Measurements from ENCODE around the gene CIAO3.

CIAO3 gene

GRCh38 chr16:732332-732731 lies 8.5 kb downstream of the CIAO3 start:
- Histone ChIP-seq H3K9me3 (ENCODE audit: control insufficient read depth, insufficient read depth, low read depth, low read length) (no peaks in the 10 kb centered on the region), H3K36me3 (ENCODE audit: control insufficient read depth in 2 of 2, insufficient read depth in 1 of 2, low read length in 2 of 2) (peaks cover 3 to 62% of the 10 kb centered on the region in 2 experiments; a peak in 2 of 3 replicates), H3K4me1 (ENCODE audit: control insufficient read depth, insufficient read depth, low read length) (peaks cover 1% of the 10 kb centered on the region; the same call in 1 of the 2 replicates), H3K4me3 (ENCODE audit: low read depth, low read length) (no peak overlapping the region), H3K27ac (ENCODE audit: extremely low read depth, low read depth, low read length) (no peak overlapping the region)
- ChIA-PET POLR2A (interaction anchor here (1.0 to 1.7 kb wide), 2 partner anchors 8 to 11 kb away, joined by 4 read pairs; partner anchors contain the start of genes ANTKMT and CIAO3), CTCF (interaction anchor here (1.0 to 1.6 kb wide), 5 partner anchors 8 to 20 kb away, joined by 3 to 6 read pairs (median 5); partner anchors contain the start of genes ANTKMT and CIAO3)
- TF ChIP-seq ZNF157 (tag by site-specific recombination; IDR thresholded peaks at IDR 0.05) (no peak), ZFP3 (tag by site-specific recombination; IDR thresholded peaks at IDR 0.05; ENCODE audit: low read depth) (no peak), SALL2 (tag by site-specific recombination; IDR thresholded peaks at IDR 0.05; ENCODE audit: borderline replicate concordance) (no peak), ZNF155 (tag by site-specific recombination; IDR thresholded peaks at IDR 0.05) (no peak), BCL11B (tag by site-specific recombination; IDR thresholded peaks at IDR 0.05; ENCODE audit: low read depth) (peak; percentile 27; the same call in 1 of the 2 replicates), MYNN (tag by site-specific recombination; IDR thresholded peaks at IDR 0.05; ENCODE audit: borderline replicate concordance) (no peak), SP7 (tag by site-specific recombination; IDR thresholded peaks at IDR 0.05) (no peak)

GRCh38 chr16:730666-731509 lies 9.9 kb downstream of the CIAO3 start:
- POLR2A ChIA-PET = interaction anchor here (0.7 to 1.7 kb wide), 4 partner anchors 10 to 11 kb away, joined by 3 to 12 read pairs (median 4); partner anchors contain the start of genes ANTKMT and CIAO3
- H3K36me3 ChIP-seq (ENCODE audit: control insufficient read depth in 2 of 2, insufficient read depth in 1 of 2, low read length in 2 of 2) = peaks cover 3 to 49% of the 10 kb centered on the region in 2 experiments; a peak in 2 of 3 replicates

More at GRCh38 chr16:730666-731509, 9.9 kb downstream of the CIAO3 start:
- CTCF ChIA-PET = interaction anchor here (0.7 to 1.8 kb wide), 3 partner anchors 14 to 1682 kb away, joined by 3 to 11 read pairs (median 3); no protein-coding TSS in a partner anchor
- no peak for TF ChIP-seq GLI2 (tag by site-specific recombination; IDR thresholded peaks at IDR 0.05; ENCODE audit: borderline replicate concordance, low read depth)
- no peak for TF ChIP-seq ZNF654 (tag by site-specific recombination; IDR thresholded peaks at IDR 0.05; ENCODE audit: low read depth)
- peak; percentile 63 for TF ChIP-seq ZIC2 (tag by site-specific recombination; IDR thresholded peaks at IDR 0.05)
- no peak for TF ChIP-seq TCF7L2 (IDR thresholded peaks at IDR 0.05; ENCODE audit: borderline replicate concordance, low read depth, low read length)
- no peak for TF ChIP-seq ZNF701 (tag by site-specific recombination; IDR thresholded peaks at IDR 0.05)
- TF ChIP-seq ZNF785 (tag by site-specific recombination; IDR thresholded peaks at IDR 0.05) = no peak
- TF ChIP-seq ZNF600 (tag by site-specific recombination; IDR thresholded peaks at IDR 0.05) = 0 out of 2 replicates have a peak, but pooled peaks have one; percentile 39
- no peak for TF ChIP-seq KLF7 (tag by site-specific recombination; IDR thresholded peaks at IDR 0.05; ENCODE audit: borderline replicate concordance)
- no peak for TF ChIP-seq ZNF677 (tag by site-specific recombination; IDR thresholded peaks at IDR 0.05)
- no peak for TF ChIP-seq ZNF18 (tag by site-specific recombination; IDR thresholded peaks at IDR 0.05)
- TF ChIP-seq ZFP69B (tag by site-specific recombination; IDR thresholded peaks at IDR 0.05) = no peak
- no peak for TF ChIP-seq ZNF2 (tag by site-specific recombination; IDR thresholded peaks at IDR 0.05)
- TF ChIP-seq ZFP3 (tag by site-specific recombination; IDR thresholded peaks at IDR 0.05; ENCODE audit: low read depth) = no peak
- peak; percentile 89 for TF ChIP-seq GLIS1 (tag by site-specific recombination; IDR thresholded peaks at IDR 0.05)
- TF ChIP-seq ZNF544 (tag by site-specific recombination; IDR thresholded peaks at IDR 0.05) = no peak
- TF ChIP-seq ZNF335 (tag by site-specific recombination; conservative IDR thresholded peaks at IDR 0.05) = no peak
- no peak for TF ChIP-seq ZNF707 (tag by site-specific recombination; IDR thresholded peaks at IDR 0.05)
- no peak for TF ChIP-seq ZNF10 (tag by site-specific recombination; IDR thresholded peaks at IDR 0.05)
- no peak for TF ChIP-seq ZSCAN16 (tag by site-specific recombination; IDR thresholded peaks at IDR 0.05)
- TF ChIP-seq ZBTB10 (tag by site-specific recombination; IDR thresholded peaks at IDR 0.05) = no peak
- TF ChIP-seq ZNF202 (tag by site-specific recombination; IDR thresholded peaks at IDR 0.05; ENCODE audit: borderline replicate concordance) = no peak
- TF ChIP-seq INSM2 (tag by site-specific recombination; IDR thresholded peaks at IDR 0.05) = no peak
- no peak for TF ChIP-seq ZNF433 (tag by site-specific recombination; IDR thresholded peaks at IDR 0.05; ENCODE audit: low read depth)
- Histone ChIP-seq H3K4me3 (ENCODE audit: low read depth, low read length) (no peak overlapping the region), H3K9me3 (ENCODE audit: control insufficient read depth, insufficient read depth, low read depth, low read length) (no peaks in the 10 kb centered on the region), H3K27ac (ENCODE audit: extremely low read depth, low read depth, low read length) (no peak overlapping the region), H3K4me1 (ENCODE audit: control insufficient read depth, insufficient read depth, low read length) (peaks cover 4% of the 10 kb centered on the region; the same call in 1 of the 2 replicates)
